Caco-2 (cell line): ENCODE measurements around the gene ADAMTS3. TPM values are rescaled to one million over a fixed set of nuclear protein-coding genes. Genes with fewer than 3 reads are reported as not detected.

Experiments
- BruUV-seq: library from RNA; stranded (reverse); fragments of 400-500 nt; replicated peaks from 2 replicates; lab custom pipeline; 2021; lab: Mats Ljungman, UMichigan
- CTCF ChIA-PET: fragments of 300-600 bp; sonication (Branson Sonifier 250); formaldehyde crosslinking; loops from one replicate; lab custom pipeline; 2022; ENCODE audit warnings: antibody characterized with exemption; lab: Charles Lee
- POLR2A ChIA-PET: fragments of 300-600 bp; sonication (Branson Sonifier 250); formaldehyde crosslinking; loops from one replicate; lab custom pipeline; 2022; ENCODE audit warnings: antibody characterized with exemption; lab: Charles Lee
- DNase-seq, 2 experiments: peaks; one replicate each; pipeline versions ENCODE4 v3.0.0 to v3.0.0-alpha.2; 2020 to 2022
- H3K27me3 ChIP-seq: replicated peaks from 2 replicates; pipeline ENCODE4 v1.6.0; 2011; ENCODE audit warnings: low read length; ENCODE audit not compliant: control insufficient read depth, insufficient read depth
- H3K36me3 ChIP-seq: 2 replicates; pipeline ENCODE4 v1.5.1; 2011; ENCODE audit warnings: low read length; ENCODE audit not compliant: control insufficient read depth, insufficient read depth
- H3K4me1 ChIP-seq: fragments of 250-450 bp; sonication (Bioruptor Pico); 2 replicates; pipeline ENCODE4 v1.5.1; 2020; ENCODE audit warnings: mild to moderate bottlenecking
- H3K4me3 ChIP-seq: 2 replicates; pipeline ENCODE4 v1.5.1; 2011; ENCODE audit warnings: low read depth, mild to moderate bottlenecking, control low read depth, low read length
- H3K9me3 ChIP-seq: fragments of 250-450 bp; sonication (Bioruptor Pico); 2 replicates; pipeline ENCODE4 v1.5.1; 2020; ENCODE audit warnings: mild to moderate bottlenecking, moderate library complexity
- H3K27ac Mint-ChIP-seq: one replicate; pipeline ENCODE4 v1.8.0; 2022; ENCODE audit warnings: mixed read lengths; ENCODE audit not compliant: unreplicated experiment
- H3K27me3 Mint-ChIP-seq: one replicate; pipeline ENCODE4 v1.8.0; 2022; ENCODE audit warnings: mixed read lengths; ENCODE audit not compliant: insufficient read depth, unreplicated experiment
- H3K36me3 Mint-ChIP-seq: one replicate; pipeline ENCODE4 v1.8.0; 2022; ENCODE audit warnings: mild to moderate bottlenecking, mixed read lengths; ENCODE audit not compliant: insufficient read depth, unreplicated experiment
- H3K4me1 Mint-ChIP-seq: one replicate; pipeline ENCODE4 v1.8.0; 2022; ENCODE audit warnings: low read depth, mixed read lengths; ENCODE audit not compliant: unreplicated experiment
- H3K4me3 Mint-ChIP-seq: one replicate; pipeline ENCODE4 v1.8.0; 2022; ENCODE audit warnings: mild to moderate bottlenecking, moderate library complexity, mixed read lengths; ENCODE audit not compliant: unreplicated experiment
- H3K9me3 Mint-ChIP-seq: one replicate; pipeline ENCODE4 v1.8.0; 2022; ENCODE audit warnings: mixed read lengths; ENCODE audit not compliant: unreplicated experiment
- CTCF ChIP-seq, 2 experiments: fragments of 200-600 bp in 1 of 2; IDR thresholded peaks; 1 replicate in 1 of 2; 2 replicates in 1 of 2; pipeline versions ENCODE4 v1.5.1 to v1.8.0; 2011 to 2022; ENCODE audit warnings: antibody characterized with exemption in 1 of 2, control low read depth in 1 of 2, inconsistent platforms in 1 of 2, low read depth in 1 of 2, low read length in 1 of 2, mild to moderate bottlenecking in 1 of 2, moderate library complexity in 1 of 2; ENCODE audit not compliant: insufficient read depth in 1 of 2, severe bottlenecking in 1 of 2, unreplicated experiment in 1 of 2
- intact Hi-C: fragments of 100-400 bp; cut with micrococcal nuclease; formaldehyde crosslinking; loops from one replicate; pipeline ENCODE4 v1.10.0; 2022; ENCODE audit not compliant: unreplicated experiment
- total RNA-seq: library from RNA; stranded (reverse); gene quantifications from 2 replicates; pipeline ENCODE4 v1.2.3, GENCODE V29; 2022

ADAMTS3 gene
- total RNA-seq, 1 experiment from 2014 or later = not detected

- CTCF ChIA-PET = no interaction called here
These were observed 39.7 kb downstream of the ADAMTS3 start for GRCh38 chr4:72529148-72529822.

GRCh38 chr4:72527038-72527646 lies 41.9 kb downstream of the ADAMTS3 start:
- H3K27me3 ChIP-seq = no peaks in the 10 kb centered on the region
- ChIA-PET POLR2A (no interaction called here), CTCF (no interaction called here)
- DNase-seq = no peak
- H3K36me3 Mint-ChIP-seq = no peaks in the 10 kb centered on the region
- H3K27ac Mint-ChIP-seq = no peak overlapping the region
- H3K9me3 Mint-ChIP-seq = no peaks in the 10 kb centered on the region
- H3K4me1 ChIP-seq = no peaks in the 10 kb centered on the region
- TF ChIP-seq CTCF (IDR thresholded peaks at IDR 0.05; ENCODE audit: insufficient read depth in 1 of 2, low read depth in 1 of 2, low read length in 1 of 2, severe bottlenecking in 1 of 2, unreplicated experiment in 1 of 2) = no peak
- no peaks in the 10 kb centered on the region for H3K4me1 Mint-ChIP-seq
- no TSS peak for BruUV-seq
- intact Hi-C loops = no loop called here
- H3K36me3 ChIP-seq = no peaks in the 10 kb centered on the region
- H3K4me3 ChIP-seq = no peak overlapping the region
- no peak overlapping the region for H3K4me3 Mint-ChIP-seq
- H3K27me3 Mint-ChIP-seq = no peaks in the 10 kb centered on the region
- no peaks in the 10 kb centered on the region for H3K9me3 ChIP-seq

More at GRCh38 chr4:72529148-72529822, 39.7 kb downstream of the ADAMTS3 start:
- H3K27me3 Mint-ChIP-seq = no peaks in the 10 kb centered on the region
- no peak overlapping the region for H3K27ac Mint-ChIP-seq
- Histone ChIP-seq H3K36me3 (no peaks in the 10 kb centered on the region), H3K4me1 (no peaks in the 10 kb centered on the region), H3K4me3 (no peak overlapping the region), H3K9me3 (no peaks in the 10 kb centered on the region), H3K27me3 (no peaks in the 10 kb centered on the region)
- POLR2A ChIA-PET = no interaction called here
- no peak for TF ChIP-seq CTCF (IDR thresholded peaks at IDR 0.05; ENCODE audit: insufficient read depth in 1 of 2, low read depth in 1 of 2, low read length in 1 of 2, severe bottlenecking in 1 of 2, unreplicated experiment in 1 of 2)
- no TSS peak for BruUV-seq
- intact Hi-C loops = no loop called here
- no peak overlapping the region for H3K4me3 Mint-ChIP-seq
- H3K4me1 Mint-ChIP-seq = no peaks in the 10 kb centered on the region
- no peak for DNase-seq
- no peaks in the 10 kb centered on the region for H3K9me3 Mint-ChIP-seq
- H3K36me3 Mint-ChIP-seq = no peaks in the 10 kb centered on the region

GRCh38 chr4:72525938-72526337 lies 43.1 kb downstream of the ADAMTS3 start:
- H3K4me3 Mint-ChIP-seq = no peak overlapping the region
- Histone ChIP-seq H3K36me3 (no peaks in the 10 kb centered on the region), H3K9me3 (no peaks in the 10 kb centered on the region), H3K27me3 (no peaks in the 10 kb centered on the region), H3K4me1 (no peaks in the 10 kb centered on the region), H3K4me3 (no peak overlapping the region)
- DNase-seq = no peak
- no peaks in the 10 kb centered on the region for H3K27me3 Mint-ChIP-seq
- ChIA-PET POLR2A (no interaction called here), CTCF (no interaction called here)
- TF ChIP-seq CTCF (IDR thresholded peaks at IDR 0.05; ENCODE audit: insufficient read depth in 1 of 2, low read depth in 1 of 2, low read length in 1 of 2, severe bottlenecking in 1 of 2, unreplicated experiment in 1 of 2) = no peak
- no TSS peak for BruUV-seq
- no peaks in the 10 kb centered on the region for H3K36me3 Mint-ChIP-seq
- no peak overlapping the region for H3K27ac Mint-ChIP-seq
- H3K4me1 Mint-ChIP-seq = no peaks in the 10 kb centered on the region
- intact Hi-C loops = no loop called here
- no peaks in the 10 kb centered on the region for H3K9me3 Mint-ChIP-seq
